BLaER1 treated with 17β-estradiol and CSF1 and Interleukin-3, amounts not matched to agents 10 nM and 100 nM (cell line): ENCODE measurements around the gene PSAP.
A peak's percentile ranks its signal among the peaks of the same experiment; 100 is the strongest.

ENCODE experiments used
- H3K27ac ChIP-seq, 11 experiments: shearing (Covaris generic); formaldehyde crosslinking; 2 replicates each; pipeline ENCODE4 v1.8.1; 2022
- H3K27me3 ChIP-seq, 11 experiments: shearing (Covaris generic); formaldehyde crosslinking; 2 replicates each; pipeline ENCODE4 v1.8.1; 2022
- H3K36me3 ChIP-seq, 11 experiments: shearing (Covaris generic); formaldehyde crosslinking; 2 replicates each; pipeline ENCODE4 v1.8.1; 2022
- H3K4me1 ChIP-seq, 10 experiments: shearing (Covaris generic); formaldehyde crosslinking; 2 replicates each; pipeline ENCODE4 v1.8.1; 2022
- H3K4me2 ChIP-seq, 11 experiments: shearing (Covaris generic); formaldehyde crosslinking; 2 replicates each; pipeline ENCODE4 v1.8.1; 2022
- H3K4me3 ChIP-seq, 10 experiments: shearing (Covaris generic); formaldehyde crosslinking; 2 replicates each; pipeline ENCODE4 v1.8.1; 2022
- H3K9ac ChIP-seq, 11 experiments: shearing (Covaris generic); formaldehyde crosslinking; 2 replicates each; pipeline ENCODE4 v1.8.1; 2022
- H3K9me3 ChIP-seq, 11 experiments: shearing (Covaris generic); formaldehyde crosslinking; replicated peaks in 1 of 11; 2 replicates each; pipeline ENCODE4 v1.8.1; 2022
- H4K20me1 ChIP-seq, 11 experiments: shearing (Covaris generic); formaldehyde crosslinking; 2 replicates each; pipeline ENCODE4 v1.8.1; 2022
- Cebpa-rat ChIP-seq, 11 experiments: shearing (Covaris generic); IDR thresholded peaks; 2 replicates each; pipeline ENCODE4 v1.8.1; 2022

The PSAP gene

GRCh38 chr10:71831646-71832552 is 19.2 kb downstream of the PSAP start:
- Histone ChIP-seq H3K27me3 (peaks cover 0 to 9% (median 0%) of the 10 kb centered on the region in 11 experiments; a peak in 1 of 22 replicates), H3K9ac (peak overlapping the region in 2 of 11 experiments; percentile 29 to 39; a peak in 4 of 22 replicates), H3K9me3 (peaks cover 0 to 41% (median 8%) of the 10 kb centered on the region in 11 experiments; a peak in 11 of 22 replicates), H3K36me3 (peaks cover 72 to 90% (median 84%) of the 10 kb centered on the region in 11 experiments), H3K27ac (peak overlapping the region in 5 of 11 experiments; percentile 87 to 92 (median 90); a peak in 10 of 22 replicates), H3K4me2 (peak overlapping the region in 8 of 11 experiments; percentile 89 to 99 (median 96); a peak in 16 of 22 replicates), H3K4me1 (peaks cover 39 to 100% (median 90%) of the 10 kb centered on the region in 10 experiments), H3K4me3 (peak overlapping the region in 2 of 10 experiments; percentile 21 to 45; a peak in 2 of 20 replicates), H4K20me1 (peaks cover 57 to 100% (median 88%) of the 10 kb centered on the region in 11 experiments)
- TF ChIP-seq Cebpa-rat (IDR thresholded peaks at IDR 0.05), result no peak

GRCh38 chr10:71830726-71831125 is 20.3 kb downstream of the PSAP start:
- Histone ChIP-seq H3K4me2 (peak overlapping the region in 7 of 11 experiments; percentile 56 to 99 (median 97); a peak in 13 of 22 replicates), H3K36me3 (peaks cover 83 to 100% (median 95%) of the 10 kb centered on the region in 11 experiments), H3K4me1 (peaks cover 30 to 100% (median 80%) of the 10 kb centered on the region in 10 experiments), H3K9me3 (peaks cover 0 to 41% (median 8%) of the 10 kb centered on the region in 11 experiments; a peak in 11 of 22 replicates), H3K27me3 (peaks cover 0 to 9% (median 0%) of the 10 kb centered on the region in 11 experiments; a peak in 1 of 22 replicates), H3K9ac (peak overlapping the region in 3 of 11 experiments; percentile 17 to 54 (median 22); a peak in 2 of 22 replicates), H3K27ac (peak overlapping the region in 8 of 11 experiments; percentile 2 to 90 (median 88); a peak in 12 of 22 replicates), H3K4me3 (peak overlapping the region in 3 of 10 experiments; percentile 1 to 45 (median 20); a peak in 4 of 20 replicates), H4K20me1 (peaks cover 59 to 100% (median 97%) of the 10 kb centered on the region in 11 experiments)
- TF ChIP-seq Cebpa-rat (IDR thresholded peaks at IDR 0.05), result no peak

GRCh38 chr10:71829896-71830295 is 21.2 kb downstream of the PSAP start:
- H3K9me3 ChIP-seq, result peaks cover 0 to 41% (median 8%) of the 10 kb centered on the region in 11 experiments; a peak in 11 of 22 replicates
- H3K4me3 ChIP-seq, result peak overlapping the region in 6 of 10 experiments; percentile 1 to 45 (median 22); a peak in 8 of 20 replicates
- H3K27ac ChIP-seq, result peak overlapping the region; percentile 21 to 90 (median 84); a peak in 20 of 22 replicates
- H3K4me2 ChIP-seq, result peak overlapping the region in 9 of 11 experiments; percentile 43 to 99 (median 96); a peak in 17 of 22 replicates
- H3K36me3 ChIP-seq, result peaks cover 92 to 100% (median 100%) of the 10 kb centered on the region in 11 experiments
- H3K9ac ChIP-seq, result peak overlapping the region in 7 of 11 experiments; percentile 32 to 55 (median 48); a peak in 7 of 22 replicates
- peaks cover 21 to 100% (median 75%) of the 10 kb centered on the region in 10 experiments for H3K4me1 ChIP-seq
- peaks cover 65 to 100% (median 97%) of the 10 kb centered on the region in 11 experiments for H4K20me1 ChIP-seq
- H3K27me3 ChIP-seq, result peaks cover 0 to 9% (median 0%) of the 10 kb centered on the region in 11 experiments; a peak in 1 of 22 replicates
- no peak for TF ChIP-seq Cebpa-rat (IDR thresholded peaks at IDR 0.05)

- H3K36me3 ChIP-seq, result peaks cover 95 to 100% (median 100%) of the 10 kb centered on the region in 11 experiments
- H3K4me1 ChIP-seq, result peaks cover 14 to 99% (median 69%) of the 10 kb centered on the region in 10 experiments
- H4K20me1 ChIP-seq, result peaks cover 60 to 100% (median 97%) of the 10 kb centered on the region in 11 experiments
These were observed 21.9 kb downstream of the PSAP start for GRCh38 chr10:71829171-71829570.

GRCh38 chr10:71828702-71829101 is 22.3 kb downstream of the PSAP start:
- H3K9ac ChIP-seq, result peak overlapping the region in 10 of 11 experiments; percentile 49 to 75 (median 68); a peak in 18 of 22 replicates
- H3K4me2 ChIP-seq, result peak overlapping the region in 10 of 11 experiments; percentile 43 to 99 (median 83); a peak in 19 of 22 replicates
- H3K27ac ChIP-seq, result peak overlapping the region; percentile 52 to 90 (median 84)
- peak overlapping the region in 6 of 10 experiments; percentile 21 to 45 (median 30); a peak in 9 of 20 replicates for H3K4me3 ChIP-seq
- H3K36me3 ChIP-seq, result peaks cover 95 to 100% (median 100%) of the 10 kb centered on the region in 11 experiments
- H3K9me3 ChIP-seq, result peaks cover 0 to 41% (median 8%) of the 10 kb centered on the region in 11 experiments; a peak in 11 of 22 replicates
- H3K4me1 ChIP-seq, result peaks cover 9 to 99% (median 66%) of the 10 kb centered on the region in 10 experiments
- H4K20me1 ChIP-seq, result peaks cover 60 to 100% (median 97%) of the 10 kb centered on the region in 11 experiments
- H3K27me3 ChIP-seq, result no peaks in the 10 kb centered on the region
- TF ChIP-seq Cebpa-rat (IDR thresholded peaks at IDR 0.05), result no peak

More at GRCh38 chr10:71829171-71829570, 21.9 kb downstream of the PSAP start:
- Histone ChIP-seq H3K9me3 (peaks cover 0 to 41% (median 8%) of the 10 kb centered on the region in 11 experiments; a peak in 11 of 22 replicates), H3K27me3 (peaks cover 0 to 4% (median 0%) of the 10 kb centered on the region in 11 experiments; a peak in 1 of 22 replicates), H3K27ac (peak overlapping the region; percentile 52 to 90 (median 84)), H3K9ac (peak overlapping the region in 9 of 11 experiments; percentile 63 to 75 (median 69); a peak in 16 of 22 replicates), H3K4me2 (peak overlapping the region in 10 of 11 experiments; percentile 43 to 99 (median 95); a peak in 19 of 22 replicates), H3K4me3 (peak overlapping the region in 6 of 10 experiments; percentile 12 to 45 (median 34); a peak in 10 of 20 replicates)
- TF ChIP-seq Cebpa-rat (IDR thresholded peaks at IDR 0.05), result peak; percentile 39 to 85 (median 79); a peak in 18 of 22 replicates

- H3K4me2 ChIP-seq, result peak overlapping the region in 5 of 11 experiments; percentile 72 to 98 (median 96); a peak in 7 of 22 replicates
- H3K36me3 ChIP-seq, result peaks cover 100% of the 10 kb centered on the region in 11 experiments
- H4K20me1 ChIP-seq, result peaks cover 59 to 100% (median 97%) of the 10 kb centered on the region in 11 experiments
- no peak for TF ChIP-seq Cebpa-rat (IDR thresholded peaks at IDR 0.05)
- peaks cover 0 to 41% (median 8%) of the 10 kb centered on the region in 11 experiments; a peak in 11 of 22 replicates for H3K9me3 ChIP-seq
- peak overlapping the region in 7 of 11 experiments; percentile 17 to 75 (median 69); a peak in 8 of 22 replicates for H3K9ac ChIP-seq
- H3K27ac ChIP-seq, result peak overlapping the region in 8 of 11 experiments; percentile 75 to 90 (median 88); a peak in 14 of 22 replicates
- no peak overlapping the region; a peak in 1 of 20 replicates for H3K4me3 ChIP-seq
- H3K4me1 ChIP-seq, result peaks cover 6 to 99% (median 62%) of the 10 kb centered on the region in 10 experiments; a peak in 19 of 20 replicates
- no peaks in the 10 kb centered on the region for H3K27me3 ChIP-seq
These were observed 23.2 kb downstream of the PSAP start for GRCh38 chr10:71827852-71828251.

- H3K9ac ChIP-seq, result peak overlapping the region in 2 of 11 experiments; percentile 4 to 40; a peak in 2 of 22 replicates
- H3K4me1 ChIP-seq, result peaks cover 5 to 98% (median 43%) of the 10 kb centered on the region in 10 experiments; a peak in 18 of 20 replicates
- H3K9me3 ChIP-seq, result peaks cover 0 to 16% (median 8%) of the 10 kb centered on the region in 11 experiments; a peak in 11 of 22 replicates
- H3K4me3 ChIP-seq, result no peak overlapping the region
- peaks cover 100% of the 10 kb centered on the region in 11 experiments for H3K36me3 ChIP-seq
- H4K20me1 ChIP-seq, result peaks cover 44 to 100% (median 97%) of the 10 kb centered on the region in 11 experiments
- peak overlapping the region in 2 of 11 experiments; percentile 50 to 53; a peak in 4 of 22 replicates for H3K4me2 ChIP-seq
- peak overlapping the region in 2 of 11 experiments; percentile 7 to 15; a peak in 2 of 22 replicates for H3K27ac ChIP-seq
- no peak for TF ChIP-seq Cebpa-rat (IDR thresholded peaks at IDR 0.05)
- no peaks in the 10 kb centered on the region for H3K27me3 ChIP-seq
These were observed 25.8 kb downstream of the PSAP start for GRCh38 chr10:71825217-71825616.
